ENCODE measurements around the gene C11orf21.

The C11orf21 gene

DNA sequence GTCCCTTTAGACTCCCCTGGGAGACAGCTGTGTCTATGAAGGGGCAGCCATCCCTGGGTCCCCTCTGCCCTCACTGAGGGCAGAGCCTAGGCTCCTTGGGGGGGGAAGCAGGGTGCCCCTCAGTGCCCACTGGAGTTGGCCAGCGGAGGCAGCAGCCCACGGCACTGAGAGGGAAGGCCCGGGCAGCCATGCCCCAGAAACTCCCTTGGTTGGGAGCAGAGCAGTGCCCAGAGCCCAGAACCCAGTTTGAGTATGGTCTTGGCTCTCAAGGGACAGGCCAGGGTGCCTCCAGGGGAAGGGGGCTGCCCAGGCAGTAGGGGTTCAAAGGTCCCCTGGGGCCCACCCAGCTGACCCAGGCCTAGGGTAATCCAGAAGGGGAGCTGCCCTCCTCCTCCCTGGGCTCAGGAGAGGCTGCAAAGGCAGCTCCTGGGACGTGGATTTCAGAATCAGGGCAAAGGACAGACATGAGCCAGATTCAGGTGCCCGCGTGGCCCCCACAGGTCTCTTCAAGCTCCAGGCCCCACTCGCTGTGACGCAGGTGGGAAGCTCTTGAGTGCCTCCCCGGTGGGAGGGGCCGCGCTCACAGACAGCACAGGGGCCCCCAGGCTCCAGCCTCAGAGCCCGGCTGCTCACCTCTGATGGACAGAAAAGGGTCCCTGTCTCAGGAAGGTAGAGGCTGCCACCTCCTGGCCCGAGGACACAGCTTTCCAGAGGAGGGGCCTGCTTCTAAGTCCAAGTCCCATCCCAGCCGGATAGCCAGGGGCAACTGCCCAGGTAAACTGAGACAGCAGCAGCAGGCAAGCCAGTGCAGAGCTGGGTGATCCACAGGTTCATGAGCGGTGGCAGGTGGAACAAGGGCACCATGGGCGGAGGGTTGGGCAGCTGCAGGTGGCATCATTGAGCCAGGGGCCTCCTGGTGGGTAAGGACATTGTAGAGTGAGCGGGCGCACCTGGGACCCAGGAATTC, 2.6 kb downstream of the C11orf21 start:
- TF ChIP-seq GATA2 (IDR thresholded peaks at IDR 0.05; ENCODE audit: low read depth, low read length) (no peak), GATA3 (IDR thresholded peaks at IDR 0.05; ENCODE audit: low read depth, low read length) (no peak)

DNA sequence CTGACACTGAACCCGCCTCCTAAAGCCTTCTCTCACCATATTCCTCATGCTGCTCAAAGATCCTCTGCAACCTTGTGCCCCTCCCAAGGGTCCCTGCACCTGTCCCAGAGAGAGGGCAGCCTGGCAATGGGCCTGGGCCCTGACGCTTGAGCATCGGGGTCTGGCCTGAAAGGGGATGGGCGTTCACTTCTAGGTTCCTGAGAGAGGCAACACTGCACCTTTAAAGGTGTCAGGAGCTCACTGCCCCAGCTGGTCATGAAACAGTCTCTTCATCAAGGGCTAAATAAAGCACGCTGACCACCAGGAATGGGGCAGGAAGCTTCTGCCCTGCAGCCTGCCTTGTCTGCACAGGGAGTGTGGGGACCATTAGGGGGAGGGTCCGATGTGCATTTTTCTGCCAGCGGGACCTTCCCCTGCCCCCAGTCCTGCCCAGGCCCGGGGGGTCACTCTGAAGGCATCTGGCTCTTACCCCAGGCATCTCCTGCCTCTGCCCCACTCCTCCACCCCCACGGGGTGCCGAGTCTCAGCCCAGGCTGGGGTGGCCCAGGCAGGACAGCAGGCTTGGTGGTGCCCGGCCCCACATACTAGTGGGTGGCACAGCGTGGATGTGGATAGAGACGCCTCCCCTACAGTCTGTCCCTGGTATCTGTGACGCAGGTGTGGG, 3.5 kb downstream of the C11orf21 start:
- TF ChIP-seq GATA3 (IDR thresholded peaks at IDR 0.05; ENCODE audit: low read depth, low read length), result no peak
- no peak for TF ChIP-seq GATA2 (IDR thresholded peaks at IDR 0.05; ENCODE audit: low read depth, low read length)

DNA sequence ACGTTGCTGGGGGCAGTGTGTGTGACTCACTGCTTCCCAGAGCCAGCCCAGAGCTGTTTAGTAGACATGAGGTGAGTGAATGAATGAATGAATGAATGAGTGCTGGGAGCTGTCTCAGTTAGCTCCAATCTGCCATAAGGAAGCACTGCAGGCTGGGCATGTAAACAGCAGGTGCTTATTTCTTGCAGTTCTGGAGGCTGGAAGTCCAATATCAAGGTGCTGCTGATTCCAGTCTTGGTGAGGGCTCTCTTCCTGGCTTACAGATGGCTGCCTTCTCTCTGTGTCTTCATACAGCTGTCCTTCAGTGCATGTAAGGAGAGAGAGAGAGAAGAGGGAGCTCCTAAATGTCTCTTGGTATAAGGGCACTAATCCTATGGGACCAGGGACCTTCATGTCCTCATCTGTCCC, 4.1 kb downstream of the C11orf21 start:
- TF ChIP-seq GATA3 (IDR thresholded peaks at IDR 0.05; ENCODE audit: low read depth, low read length), result no peak
- TF ChIP-seq GATA2 (IDR thresholded peaks at IDR 0.05; ENCODE audit: low read depth, low read length), result no peak

DNA sequence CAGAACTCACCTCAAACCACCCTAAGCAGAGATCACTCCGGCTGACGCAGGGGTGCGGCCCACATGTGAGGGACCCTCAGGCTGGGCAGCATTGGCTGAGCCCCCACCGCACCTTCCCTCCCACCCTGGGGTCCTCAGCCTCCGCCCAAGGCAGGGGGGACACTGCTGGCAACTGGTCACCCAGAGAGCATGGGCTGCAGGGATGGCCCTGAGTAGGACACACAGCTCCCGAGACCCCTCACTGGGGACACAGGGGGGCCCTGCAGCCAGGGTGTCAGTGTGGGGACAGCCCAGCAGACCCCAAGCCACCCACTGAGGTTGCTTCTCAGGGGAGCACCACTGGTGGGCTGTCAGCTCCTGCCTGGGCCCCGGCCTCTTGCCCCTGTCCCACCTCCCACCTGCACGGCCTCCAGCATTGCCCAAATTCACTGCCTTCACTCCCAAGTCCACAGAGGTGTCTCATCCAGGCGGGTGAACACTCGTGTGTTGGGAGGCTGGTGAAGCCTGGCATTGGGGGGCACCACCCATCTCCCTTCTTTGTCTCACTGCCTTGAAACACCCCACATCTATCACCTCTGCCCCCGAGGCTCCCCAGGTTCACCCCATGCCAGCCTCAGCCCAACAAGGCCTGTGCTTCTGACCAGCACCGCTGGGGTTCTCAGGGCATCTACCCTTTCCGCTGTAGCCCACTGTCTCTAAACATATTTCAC, 4.7 kb downstream of the C11orf21 start:
- TF ChIP-seq GATA2 (IDR thresholded peaks at IDR 0.05; ENCODE audit: low read depth, low read length), result no peak
- TF ChIP-seq GATA3 (IDR thresholded peaks at IDR 0.05; ENCODE audit: low read depth, low read length), result no peak

DNA sequence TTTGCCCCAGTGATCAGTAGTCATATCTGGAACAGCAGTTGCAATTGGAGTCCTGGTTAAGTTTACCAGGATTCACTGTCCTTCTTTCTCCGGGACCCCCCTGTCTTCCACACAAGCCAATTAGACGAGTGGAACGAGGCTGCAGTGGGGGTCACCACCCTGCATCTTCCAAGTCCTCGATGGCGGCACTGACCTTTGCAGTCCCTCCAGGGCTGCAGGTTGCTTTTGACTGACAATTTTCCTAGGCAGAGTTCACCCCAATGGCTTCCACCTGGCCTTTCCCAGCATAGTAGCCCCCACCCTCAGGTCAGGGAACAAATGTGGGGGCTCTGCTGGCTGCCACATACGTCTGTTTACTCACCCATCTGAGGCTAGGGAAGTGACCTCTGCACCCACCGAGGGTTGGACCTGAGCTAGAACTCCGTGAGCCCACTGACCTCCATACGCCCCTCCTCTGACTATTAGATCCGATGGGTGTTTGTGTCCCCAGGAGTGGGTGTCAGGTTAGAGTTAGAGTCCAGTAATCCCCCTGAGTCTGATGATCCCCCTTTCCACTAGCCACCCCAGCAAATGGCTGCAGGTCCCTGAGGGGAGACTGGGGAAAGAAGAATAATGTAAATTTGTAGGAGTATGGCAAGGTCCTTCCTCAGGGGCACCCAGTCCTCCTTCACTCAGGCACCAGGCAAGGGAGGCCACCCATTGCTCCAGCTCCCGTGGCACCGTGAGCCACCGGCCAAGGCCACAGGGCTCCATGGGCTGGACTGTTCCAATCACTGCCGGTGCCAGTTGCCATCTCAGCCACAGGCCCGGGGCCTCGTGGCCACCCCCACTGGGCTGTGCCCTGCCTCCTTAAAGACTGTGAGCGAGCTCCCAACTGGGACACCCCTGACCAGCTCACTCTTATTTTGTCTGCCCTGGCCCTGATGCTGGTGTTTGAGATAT, 5.5 kb downstream of the C11orf21 start:
- no peak for TF ChIP-seq GATA2 (IDR thresholded peaks at IDR 0.05; ENCODE audit: low read depth, low read length)
- no peak for TF ChIP-seq GATA3 (IDR thresholded peaks at IDR 0.05; ENCODE audit: low read depth, low read length)

DNA sequence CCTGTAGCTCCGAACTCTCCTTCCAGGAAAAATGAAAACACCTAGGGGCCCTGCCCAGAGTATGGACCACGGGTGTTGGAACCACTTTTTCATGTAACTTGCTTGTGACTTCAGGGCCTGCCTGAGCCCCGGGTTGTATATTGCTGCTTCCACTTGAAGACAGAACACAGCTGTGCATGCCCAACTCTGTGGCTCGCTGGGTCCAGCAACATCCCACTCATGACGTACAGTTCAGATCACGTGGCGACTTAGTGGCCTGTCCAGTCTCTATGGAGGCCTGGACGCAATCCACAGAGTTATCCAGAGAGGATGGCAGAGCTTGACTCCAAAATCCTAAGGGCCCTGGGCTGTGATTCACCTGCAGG, 6.8 kb downstream of the C11orf21 start:
- TF ChIP-seq GATA2 (IDR thresholded peaks at IDR 0.05; ENCODE audit: low read depth, low read length), result no peak
- TF ChIP-seq GATA3 (IDR thresholded peaks at IDR 0.05; ENCODE audit: low read depth, low read length), result no peak

DNA sequence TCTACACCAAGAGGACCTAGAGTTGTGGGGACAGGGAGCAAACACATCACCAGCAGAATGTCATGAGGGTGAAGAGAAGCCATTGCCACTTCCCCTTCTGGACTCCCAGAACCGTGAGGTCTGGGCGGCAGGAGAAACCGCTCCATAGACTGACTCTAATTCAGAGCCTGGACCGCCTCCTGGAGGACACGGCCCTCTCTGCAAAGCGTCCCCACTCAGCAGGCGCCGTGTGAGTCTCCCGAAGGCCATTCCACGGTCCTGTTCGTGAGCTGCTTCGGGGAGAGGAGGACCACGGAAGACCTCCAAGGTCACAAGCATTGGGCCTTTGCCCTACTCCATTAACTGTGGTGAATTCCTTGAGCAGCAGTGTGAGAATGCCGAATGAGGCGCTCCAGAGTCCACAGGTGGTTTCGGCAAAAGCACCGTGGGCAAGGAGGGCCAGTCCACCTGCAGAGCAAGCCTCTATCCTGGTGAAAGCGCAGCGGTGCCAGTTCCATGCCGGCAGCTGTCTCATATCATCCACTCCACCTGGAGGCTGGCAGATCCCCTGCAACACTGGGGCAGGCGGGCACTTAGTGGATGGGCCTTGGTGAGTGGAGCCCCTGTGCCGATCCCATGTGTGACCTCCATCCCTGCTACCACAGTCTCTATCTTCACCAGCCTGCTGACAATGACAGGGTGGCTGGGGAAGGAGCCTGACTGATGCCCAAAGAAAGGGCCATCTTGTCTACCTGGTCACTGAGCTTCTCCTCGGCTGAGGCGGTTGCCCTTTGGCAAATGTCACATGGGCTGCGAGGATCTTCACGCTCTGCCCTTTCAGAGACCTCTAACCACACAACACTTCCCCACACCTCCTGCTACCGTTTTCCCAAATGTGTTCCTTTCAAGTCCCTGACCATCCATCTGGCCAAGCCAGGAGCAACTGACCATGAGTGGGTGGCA, 7.5 kb downstream of the C11orf21 start:
- TF ChIP-seq GATA2 (IDR thresholded peaks at IDR 0.05; ENCODE audit: low read depth, low read length) (no peak), GATA3 (IDR thresholded peaks at IDR 0.05; ENCODE audit: low read depth, low read length) (no peak)

DNA sequence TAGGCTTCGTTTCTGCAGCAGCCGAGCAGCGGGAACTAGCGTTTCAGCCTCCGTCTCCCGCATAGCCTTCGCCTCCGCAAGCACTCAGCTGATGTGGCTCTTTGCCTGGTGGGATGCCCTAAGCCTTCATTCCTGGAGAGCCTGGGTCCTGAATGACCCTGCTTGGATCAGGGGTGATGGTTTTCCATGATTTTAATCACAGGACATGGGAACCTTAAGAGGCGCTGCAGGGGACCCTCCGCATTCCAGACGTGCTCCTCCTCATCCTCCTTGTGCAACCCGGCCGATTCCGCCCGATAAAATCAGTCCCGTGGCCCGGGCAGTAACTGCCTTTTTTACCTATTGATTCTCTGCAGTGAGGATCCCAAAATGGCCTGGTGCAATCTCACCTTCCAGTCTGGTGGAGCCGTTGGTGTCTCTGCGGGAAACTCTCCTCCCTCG, 8.2 kb downstream of the C11orf21 start:
- no peak for TF ChIP-seq GATA3 (IDR thresholded peaks at IDR 0.05; ENCODE audit: low read depth, low read length)
- TF ChIP-seq GATA2 (IDR thresholded peaks at IDR 0.05; ENCODE audit: low read depth, low read length), result no peak

DNA sequence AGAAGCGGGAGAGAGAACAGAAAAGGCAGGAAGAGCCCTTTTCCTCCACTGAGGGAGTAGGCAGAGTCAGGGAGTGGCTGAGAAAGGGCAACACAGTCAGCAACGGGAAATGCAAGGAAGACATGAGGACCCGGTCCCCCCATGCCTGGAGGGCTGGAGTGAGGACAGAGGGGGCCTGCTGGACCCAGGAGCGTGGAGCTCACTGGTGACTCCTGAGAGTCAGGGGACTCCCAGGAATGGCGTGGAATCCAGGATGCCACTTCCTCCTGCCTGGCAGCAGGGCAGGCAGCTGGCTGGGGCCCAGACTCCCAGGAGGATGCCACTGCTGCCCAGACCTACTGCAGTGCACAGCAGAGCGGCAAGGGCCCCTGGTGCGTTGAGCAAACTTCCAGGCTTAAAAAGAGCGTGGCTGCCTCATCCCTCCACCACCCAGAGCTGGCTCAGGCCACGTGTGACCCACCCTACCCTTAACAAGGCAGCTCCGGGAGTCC, 11.3 kb downstream of the C11orf21 start:
- TF ChIP-seq GATA2 (IDR thresholded peaks at IDR 0.05; ENCODE audit: low read depth, low read length), result no peak
- no peak for TF ChIP-seq GATA3 (IDR thresholded peaks at IDR 0.05; ENCODE audit: low read depth, low read length)

DNA sequence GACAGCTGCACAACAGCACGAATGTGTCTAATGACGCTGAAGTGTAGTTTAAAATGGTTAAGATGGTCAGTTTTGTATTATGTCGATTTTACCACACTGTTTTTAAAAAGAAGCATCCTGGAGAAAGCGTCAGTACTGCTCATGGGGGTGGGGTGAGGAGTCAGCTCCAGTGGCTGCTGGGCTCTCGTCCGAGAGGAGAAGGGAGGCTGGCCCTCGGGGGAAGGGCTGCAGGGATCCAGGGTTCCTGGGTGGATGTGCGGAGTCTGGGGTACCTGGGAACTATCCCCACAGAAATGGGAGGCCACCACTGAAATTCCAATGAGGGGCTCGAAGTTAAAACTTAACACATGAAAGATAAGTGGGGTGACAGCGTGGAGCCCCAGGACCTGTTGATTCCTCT, 11.9 kb downstream of the C11orf21 start:
- TF ChIP-seq GATA2 (IDR thresholded peaks at IDR 0.05; ENCODE audit: low read depth, low read length) (no peak), GATA3 (IDR thresholded peaks at IDR 0.05; ENCODE audit: low read depth, low read length) (no peak)

DNA sequence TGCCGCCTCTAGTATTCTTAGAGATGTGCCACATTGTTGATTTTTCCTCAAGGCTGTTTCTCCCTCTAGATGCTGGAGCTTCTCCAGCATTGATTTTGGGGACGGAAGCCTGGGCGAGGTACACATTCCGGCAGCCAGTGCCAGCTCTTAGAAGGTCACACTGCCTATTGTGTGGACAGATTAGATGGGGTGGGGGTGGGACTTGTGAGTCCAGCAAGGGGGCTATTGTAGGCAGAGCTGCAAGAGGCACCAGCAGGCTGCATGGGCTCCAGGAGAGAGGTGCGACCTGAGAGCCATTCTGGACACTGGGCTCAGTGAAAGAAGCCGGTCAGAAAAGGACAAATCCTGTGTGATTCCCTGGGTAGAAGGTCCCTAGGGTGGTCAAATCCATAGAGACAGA, 12.4 kb downstream of the C11orf21 start:
- TF ChIP-seq GATA3 (IDR thresholded peaks at IDR 0.05; ENCODE audit: low read depth, low read length), result no peak
- no peak for TF ChIP-seq GATA2 (IDR thresholded peaks at IDR 0.05; ENCODE audit: low read depth, low read length)

DNA sequence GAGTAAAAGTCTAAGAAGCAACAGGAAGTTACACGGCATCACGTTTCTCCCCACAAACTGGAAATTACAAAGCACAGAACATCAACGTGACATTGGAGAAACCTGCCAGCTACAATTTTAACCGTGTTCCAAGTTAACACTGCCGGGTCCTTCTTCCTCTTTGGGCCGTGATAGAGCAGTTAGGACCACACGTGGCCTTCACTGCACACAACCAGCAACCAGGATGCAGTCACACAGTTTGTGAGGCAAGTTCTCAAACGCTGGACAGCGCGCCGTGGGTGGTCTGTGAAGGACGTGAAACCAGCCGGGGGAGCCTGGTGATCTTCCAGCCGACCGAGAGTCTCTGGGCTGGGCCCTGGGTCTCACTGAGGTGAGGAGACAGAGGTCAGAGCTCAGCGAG, 14.6 kb downstream of the C11orf21 start:
- TF ChIP-seq GATA3 (IDR thresholded peaks at IDR 0.05; ENCODE audit: low read depth, low read length), result no peak

Measured in SH-SY5Y (cell line).